Stimulated activated CD4-positive, alpha-beta T cell treated with anti-CD3 and anti-CD28 coated beads, TNF-alpha, amount 100 ng/mL, for 48 hours (primary cell): Measurements from ENCODE around the gene KLK7.

Source experiments
- DNase-seq, 3 donors: peaks; one replicate each; pipeline ENCODE4 v3.0.0-alpha.2; 2020; ENCODE audit warnings: low read depth in 3 of 3

KLK7 gene

GRCh38 chr19:50983625-50984292, at the start of gene KLK7:
Gene KLK7, minus strand, starts transcription at chr19:50983917. Its CDS starts 1,518 bp downstream, at chr19:50982399.
- DNase-seq, result no peak

GRCh38 chr19:51031880-51032225, 48.1 kb upstream of the KLK7 start:
- no peak for DNase-seq

- no peak for DNase-seq
These were observed 47.6 kb upstream of the KLK7 start for GRCh38 chr19:51031220-51031879.

- no peak for DNase-seq
These were observed 46.9 kb upstream of the KLK7 start for GRCh38 chr19:51030631-51031030.

GRCh38 chr19:51029718-51030117, 46.0 kb upstream of the KLK7 start:
- DNase-seq, result no peak

- DNase-seq, result no peak
These were observed 44.2 kb upstream of the KLK7 start for GRCh38 chr19:51027873-51028272.

- DNase-seq, result no peak
These were observed 43.5 kb upstream of the KLK7 start for GRCh38 chr19:51027126-51027806.

- DNase-seq, result no peak
These were observed 42.8 kb upstream of the KLK7 start, which contains the start of gene KLK11 for GRCh38 chr19:51026554-51026831. Gene KLK11, minus strand, starts transcription at chr19:51026616. Its CDS starts 985 bp downstream, at chr19:51025631.

GRCh38 chr19:51025809-51026553, 42.3 kb upstream of the KLK7 start:
- no peak for DNase-seq

GRCh38 chr19:51025401-51025800, 41.7 kb upstream of the KLK7 start:
- no peak for DNase-seq

- no peak for DNase-seq
These were observed 41.2 kb upstream of the KLK7 start for GRCh38 chr19:51024924-51025323.

GRCh38 chr19:51023946-51024345, 40.2 kb upstream of the KLK7 start:
- DNase-seq, result no peak

GRCh38 chr19:51022526-51022925, 38.8 kb upstream of the KLK7 start:
- DNase-seq, result no peak

GRCh38 chr19:51020988-51021651, 37.4 kb upstream of the KLK7 start:
- DNase-seq, result no peak

- no peak for DNase-seq
These were observed 35.8 kb upstream of the KLK7 start, which contains the start of gene KLK10 for GRCh38 chr19:51019544-51019925. Gene KLK10, minus strand, starts transcription at chr19:51019709. Its CDS starts 579 bp downstream, at chr19:51019130.

- no peak for DNase-seq
These were observed 35.2 kb upstream of the KLK7 start for GRCh38 chr19:51018745-51019543.

GRCh38 chr19:51016798-51017683, 33.3 kb upstream of the KLK7 start:
- peak; percentile 30 to 53 (median 36) for DNase-seq

- no peak for DNase-seq
These were observed 32.1 kb upstream of the KLK7 start for GRCh38 chr19:51015691-51016267.

- DNase-seq, result no peak
These were observed 30.5 kb upstream of the KLK7 start for GRCh38 chr19:51014242-51014641.
